Fibroblast of lung (primary cell): ENCODE data around the gene IGLL1.

Experiments
- EZH2 ChIP-seq: IDR thresholded peaks from 2 replicates; pipeline ENCODE4 v1.5.1; 2012; ENCODE audit warnings: low read length, control low read depth, mild to moderate bottlenecking; ENCODE audit errors: missing control alignments
- TF ChIP-seq, protein P1 (sequence below), 2 donors: IDR thresholded peaks in 1 of 2; conservative IDR thresholded peaks in 1 of 2; 1 replicate in 1 of 2; 2 replicates in 1 of 2; pipeline ENCODE4 v1.5.1; 2011 to 2012; ENCODE audit warnings: low read length in 2 of 2, control low read depth in 1 of 2, inconsistent platforms in 1 of 2, low read depth in 1 of 2, mild to moderate bottlenecking in 1 of 2

DNA sequence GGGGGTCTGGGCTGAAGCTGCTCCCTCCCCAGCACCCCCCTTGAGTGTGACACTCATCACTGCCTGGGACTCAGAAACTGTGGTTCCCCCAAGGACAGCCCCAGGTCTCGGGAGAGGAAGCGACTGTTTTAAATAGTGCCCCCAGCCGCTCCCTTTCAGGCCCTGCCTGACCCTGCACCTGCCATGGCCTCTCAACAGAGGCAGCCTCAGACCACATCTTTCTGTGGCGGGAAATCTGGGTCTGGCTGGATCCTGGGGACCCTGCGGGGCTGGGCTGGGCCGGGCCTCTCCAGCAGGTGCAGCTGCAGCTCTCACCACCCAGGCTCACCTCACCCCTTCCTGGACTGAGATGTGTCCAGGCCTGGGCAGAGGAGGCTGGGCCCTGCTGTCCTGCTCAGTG, 3.7 kb upstream of the IGLL1 start:
- TF ChIP-seq, protein P1, sequence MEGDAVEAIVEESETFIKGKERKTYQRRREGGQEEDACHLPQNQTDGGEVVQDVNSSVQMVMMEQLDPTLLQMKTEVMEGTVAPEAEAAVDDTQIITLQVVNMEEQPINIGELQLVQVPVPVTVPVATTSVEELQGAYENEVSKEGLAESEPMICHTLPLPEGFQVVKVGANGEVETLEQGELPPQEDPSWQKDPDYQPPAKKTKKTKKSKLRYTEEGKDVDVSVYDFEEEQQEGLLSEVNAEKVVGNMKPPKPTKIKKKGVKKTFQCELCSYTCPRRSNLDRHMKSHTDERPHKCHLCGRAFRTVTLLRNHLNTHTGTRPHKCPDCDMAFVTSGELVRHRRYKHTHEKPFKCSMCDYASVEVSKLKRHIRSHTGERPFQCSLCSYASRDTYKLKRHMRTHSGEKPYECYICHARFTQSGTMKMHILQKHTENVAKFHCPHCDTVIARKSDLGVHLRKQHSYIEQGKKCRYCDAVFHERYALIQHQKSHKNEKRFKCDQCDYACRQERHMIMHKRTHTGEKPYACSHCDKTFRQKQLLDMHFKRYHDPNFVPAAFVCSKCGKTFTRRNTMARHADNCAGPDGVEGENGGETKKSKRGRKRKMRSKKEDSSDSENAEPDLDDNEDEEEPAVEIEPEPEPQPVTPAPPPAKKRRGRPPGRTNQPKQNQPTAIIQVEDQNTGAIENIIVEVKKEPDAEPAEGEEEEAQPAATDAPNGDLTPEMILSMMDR (conservative IDR thresholded peaks at IDR 0.05 in 1 of 2, IDR thresholded peaks at IDR 0.05 in 1 of 2; ENCODE audit: low read depth in 1 of 2, low read length in 2 of 2): no peak
- no peak for TF ChIP-seq EZH2
